Left cardiac atrium (tissue), 4 donors: ENCODE results near the gene MMP25. TPM values are rescaled to one million over a fixed set of nuclear protein-coding genes. Genes with fewer than 3 reads are reported as not detected.
A peak's percentile ranks its signal among the peaks of the same experiment; 100 is the strongest.

Experiments
- ATAC-seq, 2 donors: fragments of 200-7000 bp; cut with Tn5 transposase; one replicate each; pipeline ENCODE4 v1.9.1; 2020; ENCODE audit warnings: mild to moderate bottlenecking in 2 of 2, moderate library complexity in 2 of 2
- DNase-seq: peaks from one replicate; pipeline ENCODE4 v3.0.0-alpha.2; 2020
- intact Hi-C, 2 donors: fragments of 100-400 bp; cut with DNase I; formaldehyde crosslinking; loops; one replicate each; pipeline versions ENCODE4 v1.14.1 to v1.15.1; 2022 to 2023
- total RNA-seq, 2 donors: library from RNA; stranded (reverse); fragmentation: NEBNext Ultra II Directional; extraction: Animal tissue kit (Norgen Biotek cat#: 25700); gene quantifications; one replicate each; pipeline ENCODE4 v1.2.1, GENCODE V29; 2021
- donor health status: DM: no; HTN: yes; CAD: no.
- donor health status: DM: no; HTN: yes; CAD: no; lungs with severe emphysema.
- donor health status: DM: yes; HTN: yes; CAD: no.
- donor health status: Dilated cardiomyopathy.

Gene MMP25
- total RNA-seq, 2 donors from 2014 or later = 1.5 to 2.3 TPM

GRCh38 chr16:3027489-3027795 lies 18.9 kb upstream of the MMP25 start:
- ATAC-seq (no peak), DNase-seq (no peak)
- intact Hi-C loops = loop anchor here in 1 of 2 donors (5.0 kb wide), 1 partner anchor 105 kb away; no protein-coding TSS in a partner anchor

- ATAC-seq = peak; percentile 26 to 27
- peak; percentile 80 for DNase-seq
- intact Hi-C loops = loop anchor here in 1 of 2 donors (5.0 kb wide), 1 partner anchor 104 kb away; no protein-coding TSS in a partner anchor
Observed at GRCh38 chr16:3027983-3028715, 18.2 kb upstream of the MMP25 start.

- intact Hi-C loops = loop anchor here in 1 of 2 donors (5.0 kb wide), 1 partner anchor 103 kb away; no protein-coding TSS in a partner anchor
- ATAC-seq (no peak), DNase-seq (no peak)
Observed at GRCh38 chr16:3028716-3029319, 17.5 kb upstream of the MMP25 start.

GRCh38 chr16:3029491-3030221 lies 16.7 kb upstream of the MMP25 start:
- intact Hi-C loops = loop anchor here in 1 of 2 donors (5.0 kb wide), 1 partner anchor 103 kb away; no protein-coding TSS in a partner anchor
- DNase-seq (no peak), ATAC-seq (peak in 1 of 2 donors; percentile 28)

GRCh38 chr16:3030222-3031212 lies 15.8 kb upstream of the MMP25 start:
- ATAC-seq (no peak), DNase-seq (no peak)
- intact Hi-C loops = no loop called here

- no peak for ATAC-seq
- DNase-seq = no peak
- intact Hi-C loops = no loop called here
Observed at GRCh38 chr16:3032624-3033023, 13.7 kb upstream of the MMP25 start.

- no peak for DNase-seq
- ATAC-seq = no peak
- intact Hi-C loops = no loop called here
Observed at GRCh38 chr16:3035289-3035971, 10.9 kb upstream of the MMP25 start.

GRCh38 chr16:3035972-3036725 lies 10.2 kb upstream of the MMP25 start:
- intact Hi-C loops = no loop called here
- no peak for DNase-seq
- ATAC-seq = no peak

GRCh38 chr16:3036726-3037315 lies 9.5 kb upstream of the MMP25 start, which contains the start of gene BICDL2:
Gene BICDL2 (minus strand): TSS chr16:3036944. CDS start chr16:3035496, 1,448 bp downstream.
- no peak for ATAC-seq
- intact Hi-C loops = no loop called here
- DNase-seq = no peak

GRCh38 chr16:3038256-3038655 lies 8.1 kb upstream of the MMP25 start:
- no peak for ATAC-seq
- intact Hi-C loops = no loop called here
- no peak for DNase-seq

GRCh38 chr16:3038896-3039295 lies 7.5 kb upstream of the MMP25 start:
- intact Hi-C loops = no loop called here
- no peak for ATAC-seq
- DNase-seq = no peak

- intact Hi-C loops = no loop called here
- DNase-seq = no peak
- no peak for ATAC-seq
Observed at GRCh38 chr16:3042376-3042775, 4.0 kb upstream of the MMP25 start.

- intact Hi-C loops = no loop called here
- ATAC-seq (no peak), DNase-seq (no peak)
Observed at GRCh38 chr16:3044708-3045107, 1.7 kb upstream of the MMP25 start.

GRCh38 chr16:3046641-3047386 lies 453 bp downstream of the MMP25 start:
- ATAC-seq (peak in 1 of 2 donors; percentile 14), DNase-seq (no peak)
- intact Hi-C loops = no loop called here

GRCh38 chr16:3047387-3047720 lies 993 bp downstream of the MMP25 start:
- intact Hi-C loops = no loop called here
- DNase-seq (no peak), ATAC-seq (no peak)

GRCh38 chr16:3049921-3050481 lies 3.6 kb downstream of the MMP25 start:
- intact Hi-C loops = loop anchor here in 1 of 2 donors (10.0 kb wide), 1 partner anchor 55 kb away; no protein-coding TSS in a partner anchor
- DNase-seq (no peak), ATAC-seq (no peak)
